Activated CD4-positive, alpha-beta T cell treated with anti-CD3 and anti-CD28 coated beads for 4 hours (primary cell): ENCODE results near the gene MFAP4.
"Not testable (repeated sequence)": the region's sequence is repeated elsewhere in the genome, so short reads cannot be mapped to it uniquely, and the experiment has no call there.

ENCODE experiments used
- DNase-seq, 2 donors: peaks; one replicate each; pipeline ENCODE4 v3.0.0-alpha.2; 2020

The MFAP4 gene

DNA sequence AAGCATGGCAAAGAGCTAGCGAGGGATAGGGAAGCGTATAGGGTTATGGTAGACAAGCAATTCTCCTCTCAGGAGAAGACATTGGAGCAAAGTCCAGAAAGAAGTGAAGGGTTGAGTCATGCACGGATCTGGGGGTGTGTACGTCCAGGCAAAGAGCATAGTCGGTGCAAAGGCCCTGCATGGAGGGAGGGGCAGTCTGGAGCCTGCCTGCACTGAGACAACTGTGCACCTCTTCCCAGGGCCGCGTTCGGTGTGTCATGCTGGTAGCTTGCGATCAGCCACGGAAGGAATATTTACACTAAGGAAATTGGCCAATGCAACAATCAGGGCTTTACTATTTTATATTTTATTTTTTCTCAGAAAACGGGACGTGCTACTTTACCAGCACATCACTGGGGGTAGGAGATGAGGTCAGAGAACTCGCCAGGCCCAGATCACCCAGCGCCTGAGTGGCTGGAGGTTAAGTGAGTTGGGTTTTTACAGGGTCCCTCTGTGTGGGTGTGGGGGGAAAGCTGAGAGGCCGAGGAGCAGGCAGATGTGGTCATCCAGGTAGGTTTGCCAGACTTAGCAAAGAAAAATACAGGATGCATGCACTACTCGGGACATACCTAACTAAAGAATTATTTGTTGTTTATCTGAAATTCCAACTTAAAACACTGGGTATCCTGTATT, 17.7 kb downstream of the MFAP4 start:
- DNase-seq, result no peak

DNA sequence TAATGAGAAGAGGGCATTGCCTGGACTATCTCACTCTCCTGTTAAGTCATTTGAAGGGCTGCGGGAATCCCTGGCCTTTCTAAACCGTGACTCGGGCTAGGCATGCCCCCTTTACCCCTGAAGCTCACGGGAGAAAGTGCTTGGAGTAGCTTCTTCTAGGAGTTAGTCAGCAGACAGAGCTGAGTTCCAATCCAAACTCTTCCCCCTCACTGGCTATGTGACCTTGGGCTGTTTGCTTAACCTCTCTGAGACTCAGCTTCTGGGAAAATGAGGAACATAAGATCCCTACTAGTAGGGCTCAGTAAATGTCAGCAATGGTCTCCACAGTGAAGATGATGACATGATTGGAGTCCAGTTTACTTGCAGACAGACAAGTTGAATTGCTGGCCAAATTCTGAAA, 18.8 kb downstream of the MFAP4 start:
- DNase-seq, result no peak

DNA sequence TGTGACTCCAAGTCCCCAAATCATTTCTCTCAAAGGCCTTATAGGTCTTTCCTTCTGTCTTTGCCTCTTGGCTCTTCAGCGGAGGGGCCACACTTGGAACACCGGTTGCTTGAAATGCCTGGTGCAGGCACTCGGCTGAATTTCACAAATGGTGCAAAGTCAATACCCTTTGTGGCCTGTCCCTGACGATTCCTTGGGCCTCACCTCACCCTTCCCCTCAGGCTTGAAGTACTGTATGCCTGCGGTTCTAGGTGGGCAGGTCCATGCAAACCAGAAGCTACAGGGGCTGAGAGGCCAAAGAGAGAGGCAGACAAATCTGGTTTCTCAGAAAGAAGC, 20.4 kb downstream of the MFAP4 start:
- no peak for DNase-seq

DNA sequence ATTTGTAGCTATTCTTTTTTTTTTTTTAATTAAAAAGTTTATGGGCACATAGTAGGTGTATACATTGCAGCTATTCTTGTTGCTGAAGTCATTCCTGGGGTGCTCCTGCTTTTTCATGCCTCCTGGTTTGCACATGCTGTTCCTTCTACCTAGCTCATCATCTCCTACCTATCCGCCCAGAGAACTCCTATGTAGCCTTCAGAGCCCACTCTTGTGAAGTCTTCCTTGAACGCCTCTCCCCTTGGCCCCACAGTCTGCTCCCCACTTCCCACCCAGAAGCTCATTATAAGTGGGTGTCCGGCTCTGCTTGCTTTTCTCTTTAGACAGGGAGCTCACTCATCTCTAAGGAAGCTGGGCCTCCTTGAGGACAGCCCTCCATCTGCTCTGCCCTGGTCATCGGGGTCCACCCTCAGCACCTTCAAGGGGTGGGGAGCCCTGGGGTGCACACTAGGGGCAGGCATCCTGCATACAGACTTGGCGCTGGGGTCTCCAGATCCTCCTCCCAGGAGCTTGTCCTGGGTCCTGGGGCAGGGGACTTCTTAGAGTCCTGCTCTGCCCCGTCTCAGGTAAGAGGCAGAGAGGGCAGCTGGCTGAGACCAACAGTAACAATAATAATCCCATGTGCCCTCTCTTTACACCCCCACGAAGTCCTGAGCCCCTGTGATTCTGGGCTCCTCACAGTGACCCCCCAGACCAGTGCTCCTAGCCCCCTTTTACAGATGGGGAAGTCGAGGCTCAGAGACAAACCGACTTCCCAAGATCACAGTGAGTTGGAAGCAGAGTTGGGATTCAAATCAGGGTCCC, 21.0 kb downstream of the MFAP4 start:
- DNase-seq, result no peak

DNA sequence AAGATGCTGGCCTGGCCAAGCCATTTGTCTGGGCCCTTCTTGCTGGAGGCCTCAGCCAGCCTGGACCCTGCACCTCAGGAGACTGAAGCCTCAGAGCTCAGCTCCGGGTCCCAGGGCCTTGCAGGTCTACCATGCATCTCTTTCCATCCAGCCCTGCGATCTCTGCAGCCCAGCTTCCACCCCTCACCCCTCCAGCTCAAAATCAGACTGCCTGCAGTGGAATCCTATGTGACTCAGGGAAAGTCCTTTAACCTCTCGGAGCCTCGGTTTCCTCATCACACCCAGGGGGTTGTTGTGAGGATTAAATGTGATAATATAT, 21.5 kb downstream of the MFAP4 start:
- no peak for DNase-seq

DNA sequence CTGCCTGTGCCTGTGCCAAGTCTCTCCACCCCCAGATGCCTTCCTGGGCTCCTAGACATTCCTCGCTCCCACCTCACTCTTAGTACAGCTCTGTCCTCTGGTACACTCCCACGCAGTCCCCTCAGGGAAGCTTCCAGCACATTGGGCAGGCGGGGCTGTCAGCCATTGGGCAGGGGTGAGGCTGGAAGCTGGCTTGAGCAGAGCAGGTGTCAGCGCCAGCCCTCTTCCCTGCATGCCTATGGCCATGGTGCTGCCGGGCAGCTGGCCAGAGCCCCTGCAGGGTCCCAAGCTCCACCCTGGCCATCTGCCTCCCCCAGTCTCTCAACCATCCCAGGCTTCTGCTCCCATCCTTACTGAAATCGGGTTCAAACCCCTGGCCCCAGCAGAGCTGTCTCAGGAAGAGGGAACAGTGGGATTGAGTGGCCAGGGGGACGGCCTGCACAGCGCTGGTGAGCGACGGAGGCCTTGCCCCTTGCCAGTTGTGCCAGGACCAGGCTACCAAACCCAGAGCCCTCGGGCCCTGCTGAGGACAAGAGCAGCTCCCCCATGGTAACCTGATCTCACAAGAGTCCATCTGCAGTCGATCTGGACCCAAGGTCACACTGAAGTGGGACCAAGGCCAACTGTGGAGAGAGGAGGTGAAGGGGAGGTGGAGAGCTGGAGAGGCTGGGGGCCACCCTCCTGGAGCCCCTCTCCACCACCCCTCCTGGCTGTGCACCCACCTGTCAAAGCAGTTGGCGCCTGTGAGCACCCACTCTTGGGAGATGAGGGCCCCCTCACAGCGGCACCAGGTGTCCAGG, 22.1 kb downstream of the MFAP4 start:
- no peak for DNase-seq

DNA sequence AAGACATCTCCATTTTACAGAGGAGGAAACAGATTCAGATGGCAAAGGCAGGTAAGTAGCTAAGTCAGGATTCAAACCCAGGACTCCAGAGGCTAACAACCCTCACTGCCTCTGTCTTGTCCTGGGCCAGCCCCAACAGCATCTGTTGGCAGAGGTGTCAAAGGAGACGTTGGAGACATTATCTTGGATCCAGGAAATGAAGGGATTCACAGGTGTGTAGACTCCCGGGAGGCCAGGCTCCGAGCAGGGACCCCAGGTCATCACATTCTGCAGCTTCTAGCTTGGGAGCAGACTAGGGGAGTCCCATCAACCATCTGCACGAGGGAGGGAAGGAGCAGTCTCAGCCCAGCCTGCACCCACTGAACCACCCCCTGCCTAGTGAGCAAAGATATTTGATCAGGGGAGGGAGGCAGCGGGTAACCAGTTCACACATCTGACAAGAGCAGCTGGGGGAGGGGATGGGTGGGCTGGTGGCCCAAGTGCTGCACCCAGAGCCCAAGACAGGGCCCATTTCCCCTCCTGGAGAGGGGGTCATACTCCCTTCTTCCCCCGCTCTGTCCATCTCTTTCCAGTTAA, 23.4 kb downstream of the MFAP4 start:
- DNase-seq, result no peak

DNA sequence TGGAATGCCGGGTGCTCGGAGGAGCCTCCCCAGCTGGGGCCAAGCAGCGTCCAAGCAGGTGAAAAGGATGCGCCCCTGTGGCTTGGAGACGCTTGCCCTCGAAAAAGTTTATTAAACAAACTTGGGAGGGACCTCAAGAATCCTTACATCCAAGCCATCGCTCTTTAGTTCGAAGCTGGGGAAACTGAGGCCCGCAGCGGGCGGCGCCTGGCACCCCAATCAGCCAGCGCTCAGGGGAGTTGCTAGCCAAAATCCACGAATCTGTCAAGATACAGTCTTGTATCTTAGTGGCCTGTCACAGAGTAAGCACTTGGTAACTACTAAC, 23.9 kb downstream of the MFAP4 start:
- no peak for DNase-seq

DNA sequence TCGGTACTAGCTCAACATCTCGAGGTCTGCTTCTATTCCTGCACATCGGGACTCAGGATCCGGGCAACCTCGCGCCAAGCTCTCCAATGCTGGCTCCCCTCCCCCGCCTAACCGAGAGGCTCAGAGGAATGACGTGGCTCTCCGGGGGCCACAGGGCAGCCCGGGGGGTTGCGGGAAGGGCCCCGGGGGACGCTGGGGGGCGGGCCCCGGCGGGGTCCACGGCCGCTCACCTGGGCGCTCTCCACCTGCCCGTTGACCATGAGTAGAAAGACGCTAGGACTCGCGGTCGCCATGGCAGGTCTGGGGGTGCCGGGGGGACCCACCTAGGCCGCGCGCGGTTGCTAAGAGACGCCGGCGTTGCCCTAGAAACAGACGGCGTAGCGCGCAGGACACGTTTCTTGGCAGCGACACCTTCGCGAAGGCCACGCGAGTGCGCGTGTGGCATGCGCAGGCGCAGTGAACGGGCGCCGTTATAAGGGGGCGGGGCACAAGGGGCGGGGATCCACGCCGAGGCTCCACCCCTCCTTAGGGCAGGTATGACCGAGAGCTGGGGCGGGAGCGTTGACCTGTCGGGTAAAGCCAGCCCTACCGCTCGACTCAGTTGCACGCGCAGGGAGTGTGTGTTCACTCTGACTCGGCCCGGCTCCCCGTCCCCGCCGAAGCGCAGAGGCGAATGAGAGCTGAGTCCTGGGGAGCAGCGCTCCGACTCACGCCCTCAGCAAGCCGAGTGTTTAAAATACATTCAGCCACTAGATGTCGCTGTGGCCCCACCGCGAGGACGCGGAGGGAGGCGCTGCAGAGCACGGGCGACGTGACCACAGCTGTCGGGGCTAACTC, 24.5 kb downstream of the MFAP4 start, which contains the start of gene B9D1:
B9D1 (minus strand) TSS at position 447 of the 837 bp plus-strand sequence; CDS start at position 293, 154 bp downstream.
- DNase-seq, result peak; percentile 93 to 94

DNA sequence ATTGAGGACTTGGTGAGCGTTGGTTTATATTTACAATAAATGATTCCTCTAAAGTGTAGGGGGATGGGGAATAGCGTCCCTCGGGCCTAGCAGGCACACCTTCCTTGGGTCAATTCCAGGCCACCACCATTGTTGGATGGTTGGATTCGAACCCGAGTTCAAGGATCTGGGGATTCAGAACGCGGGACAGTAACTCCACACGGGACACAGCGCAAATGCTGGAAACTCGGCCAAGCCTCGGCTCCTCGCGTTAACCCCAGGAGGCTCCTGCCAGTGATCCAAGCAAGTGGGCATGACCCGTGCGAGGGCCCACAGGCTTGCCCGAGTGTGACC, 25.1 kb downstream of the MFAP4 start:
- no peak for DNase-seq

DNA sequence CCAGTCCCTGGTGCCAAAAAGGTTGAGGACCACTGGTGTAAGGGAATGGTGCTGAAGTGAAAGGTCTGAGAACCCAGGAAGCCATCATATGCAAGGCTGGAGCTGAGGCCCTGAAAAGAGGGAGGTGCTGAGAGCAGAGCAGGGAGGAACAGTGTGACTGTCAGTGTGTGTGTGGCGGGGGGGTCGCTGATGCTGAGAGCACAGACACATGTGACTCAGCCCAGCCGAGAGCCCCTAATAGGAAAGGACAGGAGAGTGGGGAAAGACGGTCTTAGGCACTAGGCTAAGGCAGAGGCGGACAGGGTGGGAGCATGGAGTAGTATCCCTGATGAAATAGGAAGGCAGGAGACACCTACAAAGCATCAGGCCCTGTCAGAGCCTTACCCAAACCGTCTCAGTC, 25.7 kb downstream of the MFAP4 start:
- no peak for DNase-seq

DNA sequence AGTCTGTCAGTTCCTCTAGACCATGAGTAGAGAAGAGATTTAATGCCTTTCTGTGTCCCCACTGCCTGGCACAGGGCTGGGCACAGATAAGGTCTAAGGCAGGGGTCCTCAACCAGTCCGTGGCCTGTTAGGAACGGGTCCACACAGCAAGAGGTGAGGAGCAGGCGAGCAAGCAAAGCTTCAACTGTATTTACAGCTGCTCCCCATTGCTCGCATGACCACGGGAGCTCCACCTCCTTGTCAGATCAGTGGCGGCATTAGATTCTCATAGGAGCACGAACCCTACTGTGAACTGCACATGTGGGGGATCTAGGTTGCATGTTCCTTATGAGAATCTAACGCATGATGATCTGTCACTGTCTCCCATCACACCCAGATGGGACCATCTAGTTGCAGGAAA, 26.2 kb downstream of the MFAP4 start:
- DNase-seq, result no peak

DNA sequence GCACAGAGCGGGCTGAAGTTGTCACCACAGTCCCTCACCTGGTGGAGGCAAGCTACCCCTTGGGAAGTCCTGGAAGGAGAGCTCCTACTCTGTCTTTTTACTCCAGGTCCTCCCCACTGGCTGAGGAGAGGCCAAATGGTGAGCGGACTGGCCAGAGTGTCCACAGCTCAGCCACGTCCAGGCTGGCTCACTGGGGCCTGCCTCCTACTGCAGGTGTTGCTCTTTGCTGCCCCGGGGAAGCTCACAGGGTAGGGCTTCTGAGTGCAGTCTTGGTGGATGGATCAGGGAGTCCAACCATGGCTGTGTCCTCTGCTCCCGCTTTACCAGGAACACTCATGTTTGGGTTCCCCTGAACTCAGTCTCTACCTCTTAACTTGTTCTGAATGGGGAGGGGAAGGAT, 27.1 kb downstream of the MFAP4 start:
- DNase-seq, result no peak

DNA sequence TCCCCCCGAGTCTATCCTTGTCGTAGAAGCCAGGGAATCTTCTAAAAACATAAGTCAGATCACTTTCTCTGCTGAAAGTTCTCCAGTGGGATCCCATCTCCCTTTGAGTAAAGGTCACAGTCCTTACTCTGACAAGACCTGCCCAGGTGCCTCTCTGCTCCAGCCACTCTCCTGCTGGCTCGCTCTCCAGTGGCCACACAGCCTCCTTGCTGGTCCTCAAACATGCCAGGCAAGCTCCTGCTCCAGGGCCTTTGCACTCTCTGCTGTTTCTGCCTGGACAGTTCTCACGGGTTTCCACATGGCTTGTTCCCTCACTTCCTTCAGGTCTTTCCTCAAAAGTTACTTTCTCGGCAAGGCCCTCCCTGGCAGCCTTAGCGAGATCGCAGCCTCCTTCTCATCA, 27.8 kb downstream of the MFAP4 start:
- no peak for DNase-seq

DNA sequence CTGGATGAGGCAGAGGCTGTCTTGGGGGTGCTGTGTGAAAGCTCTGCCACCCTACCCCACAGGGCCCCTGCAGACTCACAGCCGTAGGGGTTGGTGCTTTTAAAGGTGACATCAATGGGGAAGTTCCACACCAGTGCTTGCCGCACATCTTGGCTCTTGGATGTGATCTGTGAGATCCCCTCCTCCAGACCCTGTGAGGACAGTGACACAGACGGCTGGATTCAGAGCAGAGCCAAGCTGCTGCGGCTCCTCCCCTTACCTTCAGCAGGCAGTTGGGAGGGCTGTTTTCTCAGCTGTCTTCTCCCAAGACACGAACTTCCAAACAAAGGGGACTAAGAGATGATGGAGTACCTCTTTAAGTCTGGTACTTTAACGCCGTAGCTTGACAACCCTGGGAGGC, 29.2 kb downstream of the MFAP4 start:
- no peak for DNase-seq

DNA sequence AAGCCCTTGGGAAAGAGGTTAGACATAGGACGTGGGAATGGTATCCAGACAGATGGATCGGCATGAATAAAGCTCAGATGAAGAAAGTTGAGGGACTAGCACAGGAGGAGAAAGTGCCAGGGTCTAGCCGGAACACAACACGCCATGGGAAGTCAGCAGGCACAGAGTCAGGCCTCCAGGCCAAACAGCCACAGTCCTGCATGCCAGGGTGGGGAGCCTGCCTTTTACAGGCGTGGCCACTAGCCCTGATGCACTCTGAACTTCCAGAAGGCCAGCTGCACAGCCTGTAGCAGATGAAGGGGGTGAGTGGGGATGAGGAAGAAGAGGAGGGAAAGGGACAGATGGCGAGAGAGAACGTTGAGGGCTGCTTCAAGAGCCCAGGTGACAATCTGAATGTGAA, 29.6 kb downstream of the MFAP4 start:
- DNase-seq, result no peak

DNA sequence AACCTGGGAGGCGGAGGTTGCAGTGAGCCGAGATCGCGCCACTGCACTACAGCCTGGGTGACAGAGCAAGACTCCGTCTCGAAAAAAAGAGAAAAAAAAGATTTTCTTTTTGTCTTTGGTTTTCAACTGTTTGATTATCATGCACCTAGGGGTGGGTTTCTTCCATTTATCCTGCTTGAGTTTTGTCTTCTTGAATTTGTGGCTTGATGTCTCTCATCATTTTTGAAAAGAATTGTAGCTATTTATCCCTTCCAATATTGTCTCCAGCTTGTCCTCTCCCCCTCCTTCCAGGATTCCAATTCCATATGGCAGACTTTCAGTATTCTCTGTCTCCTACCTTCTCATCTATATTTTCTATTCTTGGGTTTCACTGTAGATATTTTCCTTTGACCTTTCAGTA, 32.2 kb downstream of the MFAP4 start:
- DNase-seq, result no peak

DNA sequence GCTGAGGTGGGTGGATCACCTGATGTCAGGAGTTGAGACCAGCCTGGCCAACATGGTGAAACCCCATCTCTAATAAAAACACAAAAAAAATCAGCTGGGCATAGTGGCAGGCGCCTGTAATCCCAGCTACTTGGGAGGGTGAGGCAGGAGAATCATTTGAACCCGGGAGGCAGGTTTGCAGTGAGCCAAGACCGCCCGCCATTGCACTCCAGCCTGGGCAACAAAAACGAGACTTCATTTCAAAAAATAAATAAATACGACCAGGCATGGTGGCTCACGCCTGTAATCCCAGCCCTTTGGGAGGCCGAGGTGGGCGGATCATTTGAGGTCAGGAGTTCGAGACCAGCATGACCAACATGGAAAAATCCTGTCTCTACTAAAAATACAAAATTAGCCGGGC, 33.6 kb downstream of the MFAP4 start:
- DNase-seq, result not testable (repeated sequence)

DNA sequence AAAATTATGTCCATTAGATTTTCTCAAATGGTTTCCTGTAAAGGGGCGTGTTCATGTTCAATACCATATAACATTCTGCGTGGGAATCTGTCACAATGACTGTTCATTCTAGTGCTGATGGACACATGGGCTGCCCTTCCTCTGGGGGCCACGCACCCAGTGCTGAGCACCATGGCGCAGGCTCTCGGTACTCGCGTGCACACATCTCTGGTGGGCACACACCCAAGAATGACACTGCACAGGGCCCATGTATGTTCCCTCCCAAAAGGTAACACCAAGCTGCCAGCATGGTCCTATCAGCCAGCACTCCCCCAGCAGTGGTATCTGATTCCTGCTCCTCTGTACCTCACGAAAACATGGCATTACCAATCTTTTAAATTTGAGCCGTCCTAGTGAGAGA, 38.2 kb downstream of the MFAP4 start:
- DNase-seq, result no peak

DNA sequence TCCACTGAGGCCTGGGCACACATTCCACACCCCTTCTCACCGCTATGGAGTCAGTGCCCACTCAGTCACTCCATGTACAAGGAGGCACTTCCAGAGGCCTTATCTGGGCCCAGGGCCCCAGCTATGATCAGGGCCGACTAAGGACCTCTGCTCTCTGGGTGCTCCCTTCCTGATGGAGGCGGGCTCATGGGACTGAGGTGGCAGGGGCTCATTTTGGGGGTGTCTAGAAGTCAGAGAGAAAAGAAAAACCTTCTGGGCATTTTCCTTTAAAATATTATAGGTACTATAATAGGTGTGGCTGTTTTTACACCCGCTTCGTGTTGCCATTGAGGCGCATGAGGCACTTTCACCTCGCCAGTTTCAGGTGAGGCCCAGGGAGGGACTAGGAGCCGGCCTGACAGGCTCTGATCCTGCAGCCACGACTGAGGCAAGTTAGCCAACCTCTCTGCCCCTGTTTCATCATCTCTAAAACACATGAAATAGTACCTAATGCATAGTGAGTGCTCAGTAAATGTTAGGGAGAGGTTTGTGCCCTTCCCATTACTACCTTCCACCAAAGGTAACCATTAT, 38.8 kb downstream of the MFAP4 start:
- DNase-seq, result no peak

DNA sequence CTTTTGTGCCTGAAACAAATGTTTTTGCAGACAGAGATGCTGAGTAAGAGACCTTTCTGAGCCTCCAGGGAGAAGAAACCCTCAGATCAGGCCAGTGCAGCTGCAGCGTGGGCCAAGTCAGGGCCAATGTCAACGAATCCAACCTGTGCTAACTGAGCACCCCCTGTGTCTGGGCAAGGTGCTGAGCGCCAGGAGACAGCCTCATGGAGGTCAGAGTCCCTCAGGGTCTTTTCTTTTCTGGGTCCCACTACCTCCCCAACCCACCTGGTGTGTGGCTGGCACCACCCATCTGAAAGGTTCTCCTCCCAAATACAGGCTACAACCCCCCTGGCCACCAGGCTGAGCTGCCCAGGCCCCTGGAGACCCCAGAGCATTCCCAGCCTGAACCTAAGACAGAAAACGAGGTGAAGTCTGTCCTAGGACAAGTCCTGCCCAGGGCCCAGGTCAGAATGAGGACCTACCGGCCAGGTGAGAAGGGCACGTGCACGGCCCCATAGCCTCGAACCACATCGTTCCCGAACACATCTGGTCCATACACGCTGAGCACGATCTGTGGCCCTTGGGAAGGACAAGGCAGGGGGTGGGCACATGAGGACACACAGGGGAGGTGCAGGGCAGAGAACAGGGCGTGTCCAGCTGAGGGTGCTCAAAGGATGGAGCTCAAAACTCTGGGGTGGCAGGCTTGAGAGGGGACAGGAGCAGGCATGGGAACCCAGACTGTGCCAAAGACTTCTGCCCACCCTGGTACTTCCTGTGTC, 39.5 kb downstream of the MFAP4 start:
- no peak for DNase-seq
